CD4-positive, CD25-positive, alpha-beta regulatory T cell (primary cell): ENCODE results near the gene FTH1. TPM values are rescaled to one million over a fixed set of nuclear protein-coding genes. Genes with fewer than 3 reads are reported as not detected.

Experiments
- ATAC-seq, 2 donors: fragments of 150-1000 bp; cut with Tn5 transposase; one replicate each; pipeline ENCODE4 v1.10.0; 2021; ENCODE audit warnings: low read depth in 2 of 2, moderate number of reproducible peaks in 2 of 2, moderate library complexity in 1 of 2
- DNase-seq, 3 donors: peaks; one replicate each; pipeline versions ENCODE4 v3.0.0 to v3.0.0-alpha.2; 2012 to 2022; ENCODE audit warnings: mixed read lengths in 1 of 3
- H3K27ac ChIP-seq: one replicate; pipeline ENCODE4 v1.7.0; 2013; ENCODE audit warnings: mild to moderate bottlenecking, low read length; ENCODE audit not compliant: insufficient read depth, poor library complexity, severe bottlenecking
- H3K27me3 ChIP-seq: one replicate; pipeline ENCODE4 v1.7.0; 2013; ENCODE audit warnings: low read length; ENCODE audit not compliant: control insufficient read depth, insufficient read depth
- H3K36me3 ChIP-seq: one replicate; pipeline ENCODE4 v1.7.0; 2013; ENCODE audit warnings: mild to moderate bottlenecking, low read length, moderate library complexity; ENCODE audit not compliant: control insufficient read depth, insufficient read depth
- H3K4me1 ChIP-seq: 2 replicates; pipeline ENCODE4 v1.7.0; 2013; ENCODE audit warnings: mild to moderate bottlenecking, low read length; ENCODE audit not compliant: insufficient read depth, control insufficient read depth, poor library complexity, severe bottlenecking
- H3K4me3 ChIP-seq: one replicate; pipeline ENCODE4 v1.7.0; 2013; ENCODE audit warnings: low read depth, mild to moderate bottlenecking, low read length, moderate library complexity
- H3K9me3 ChIP-seq, 2 experiments: 1 replicate in 1 of 2; 2 replicates in 1 of 2; pipeline ENCODE4 v1.7.0; 2013; ENCODE audit warnings: low read length in 2 of 2, mild to moderate bottlenecking in 1 of 2, moderate library complexity in 1 of 2; ENCODE audit not compliant: control insufficient read depth in 2 of 2
- H3K27ac Mint-ChIP-seq, 3 donors: one replicate each; pipeline ENCODE4 v1.8.0; 2020 to 2022; ENCODE audit warnings: mild to moderate bottlenecking in 3 of 3, mixed read lengths in 3 of 3, moderate library complexity in 2 of 3
- H3K27me3 Mint-ChIP-seq: one replicate; pipeline ENCODE4 v1.8.0; 2022; ENCODE audit warnings: mild to moderate bottlenecking, mixed read lengths
- H3K36me3 Mint-ChIP-seq: one replicate; pipeline ENCODE4 v1.8.0; 2020; ENCODE audit warnings: mixed read lengths
- H3K4me1 Mint-ChIP-seq, 4 donors: one replicate each; pipeline ENCODE4 v1.8.0; 2020 to 2022; ENCODE audit warnings: mixed read lengths in 4 of 4, mild to moderate bottlenecking in 1 of 4
- H3K4me3 Mint-ChIP-seq, 4 donors: one replicate each; pipeline ENCODE4 v1.8.0; 2020 to 2022; ENCODE audit warnings: mild to moderate bottlenecking in 4 of 4, mixed read lengths in 4 of 4, moderate library complexity in 3 of 4
- H3K9me3 Mint-ChIP-seq, 7 donors: one replicate each; pipeline ENCODE4 v1.8.0; 2020 to 2022; ENCODE audit warnings: mixed read lengths in 7 of 7, mild to moderate bottlenecking in 3 of 7, moderate library complexity in 2 of 7
- polyA plus RNA-seq, 4 donors: library from polyadenylated mRNA; unstranded; fragments of 300-500 nt; fragmentation: Illumina TruSeq; gene quantifications; one replicate each; pipeline ENCODE4 v1.2.3, GENCODE V29; 2021
- total RNA-seq: library from RNA; stranded (reverse); gene quantifications from one replicate; pipeline ENCODE4 v1.2.3, GENCODE V29; 2022

FTH1 gene
- total and polyA plus RNA-seq, 5 donors from 2014 or later = 2,525 to 3,518 (median 3,282) TPM

DNA sequence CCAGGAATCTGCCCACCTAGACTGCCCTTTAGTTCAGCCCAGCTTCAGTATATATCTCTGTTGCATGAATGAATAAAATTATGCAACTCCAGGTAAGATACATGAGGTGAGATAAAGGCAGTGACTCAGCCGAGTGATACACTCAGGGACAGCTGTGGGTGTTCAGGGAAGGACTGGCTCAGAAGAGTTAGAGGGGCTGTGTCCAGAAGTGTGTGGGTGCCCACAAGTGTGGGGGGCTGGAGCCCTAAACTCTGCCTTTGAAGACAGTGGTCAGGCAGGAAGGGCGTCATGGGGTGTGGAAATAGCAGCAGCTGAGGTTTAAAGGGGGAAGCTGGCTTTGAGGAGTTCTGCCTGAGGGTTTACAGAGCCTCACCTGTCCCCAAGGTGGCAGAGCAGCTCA lies 8.3 kb downstream of the FTH1 start:
- Mint-ChIP-seq H3K9me3 (no peaks in the 10 kb centered on the region), H3K27ac (peak overlapping the region in 1 of 3 donors; percentile 43), H3K4me3 (peak overlapping the region in 1 of 4 donors; percentile 72), H3K36me3 (peaks cover 15% of the 10 kb centered on the region), H3K4me1 (peaks cover 4 to 31% (median 19%) of the 10 kb centered on the region in 4 donors), H3K27me3 (peaks cover 19% of the 10 kb centered on the region)
- Histone ChIP-seq H3K4me1 (peaks cover 21% of the 10 kb centered on the region), H3K27ac (no peak overlapping the region), H3K4me3 (no peak overlapping the region), H3K27me3 (peaks cover 6% of the 10 kb centered on the region), H3K36me3 (peaks cover 10% of the 10 kb centered on the region), H3K9me3 (no peaks in the 10 kb centered on the region)
- no peak for ATAC-seq
- no peak for DNase-seq

DNA sequence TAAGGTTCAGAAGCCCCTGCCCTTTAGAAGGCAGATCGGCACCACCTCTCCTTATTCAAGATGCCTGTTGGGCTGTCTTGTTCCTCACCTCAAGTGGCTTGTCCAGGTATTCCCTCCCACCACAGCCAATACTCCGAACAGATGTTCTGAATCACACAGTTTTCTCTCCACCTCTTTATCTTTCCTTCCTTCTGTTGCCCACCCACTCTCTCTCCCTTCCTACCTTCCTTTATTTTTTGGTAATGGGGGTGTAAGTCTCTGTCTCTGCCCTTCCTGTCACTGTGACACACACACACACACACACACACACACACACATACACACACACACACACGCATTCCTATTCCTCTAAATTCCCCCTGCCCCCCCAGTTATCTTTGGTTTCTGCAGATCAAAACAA lies 8.8 kb downstream of the FTH1 start:
- Mint-ChIP-seq H3K4me1 (peaks cover 3 to 25% (median 14%) of the 10 kb centered on the region in 4 donors), H3K4me3 (peak overlapping the region in 1 of 4 donors; percentile 43)

DNA sequence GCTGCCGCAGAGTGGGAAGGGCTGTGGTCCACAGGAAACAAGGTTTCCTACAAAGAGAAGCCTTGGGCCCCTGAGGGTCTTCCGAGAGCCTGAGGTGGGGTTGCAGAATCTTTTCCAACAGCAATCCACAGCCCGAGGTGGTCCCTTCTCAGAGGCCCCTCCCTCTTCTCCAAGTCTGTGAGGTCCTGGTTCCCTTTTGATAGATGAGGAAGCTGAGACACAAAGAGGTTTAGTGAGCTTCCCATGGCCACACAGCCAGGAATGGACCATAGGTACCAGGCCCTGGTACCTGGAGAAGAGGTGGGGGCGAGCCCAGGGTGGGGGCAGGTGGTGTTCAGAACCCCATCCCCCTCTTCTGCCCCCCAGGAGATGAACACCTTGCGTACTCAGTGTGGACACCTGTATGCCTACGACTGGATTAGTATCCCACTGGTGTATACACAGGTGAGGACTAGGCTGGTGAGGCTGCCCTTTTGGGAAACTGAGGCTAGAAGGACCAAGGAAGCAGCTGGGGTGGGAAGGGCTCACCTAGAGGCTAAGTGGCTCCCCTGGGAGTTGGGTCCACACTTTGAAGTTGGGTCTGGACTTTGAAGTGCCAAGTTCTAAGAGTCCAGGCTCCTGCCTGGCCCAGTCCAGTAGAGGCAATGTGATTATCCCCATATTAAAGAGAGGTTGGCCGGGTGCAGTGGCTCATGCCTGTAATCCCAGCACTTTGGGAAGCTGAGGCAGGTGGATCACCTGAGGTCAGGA lies 10.2 kb downstream of the FTH1 start:
- no peak for DNase-seq
- H3K36me3 Mint-ChIP-seq = peaks cover 5% of the 10 kb centered on the region
- peaks cover 11% of the 10 kb centered on the region for H3K4me1 ChIP-seq
- no peaks in the 10 kb centered on the region for H3K9me3 ChIP-seq
- H3K36me3 ChIP-seq = no peaks in the 10 kb centered on the region
- H3K27me3 Mint-ChIP-seq = peaks cover 23% of the 10 kb centered on the region
- H3K4me1 Mint-ChIP-seq = peaks cover 0 to 14% (median 6%) of the 10 kb centered on the region in 4 donors
- H3K27me3 ChIP-seq = peaks cover 6% of the 10 kb centered on the region
- H3K27ac Mint-ChIP-seq = no peak overlapping the region
- no peak overlapping the region for H3K4me3 ChIP-seq
- no peak for ATAC-seq
- no peak overlapping the region for H3K27ac ChIP-seq
- H3K9me3 Mint-ChIP-seq = no peaks in the 10 kb centered on the region
- H3K4me3 Mint-ChIP-seq = no peak overlapping the region

More for the DNA sequence above, 8.8 kb downstream of the FTH1 start:
- ATAC-seq = no peak
- Mint-ChIP-seq H3K36me3 (peaks cover 10% of the 10 kb centered on the region), H3K27ac (peak overlapping the region in 1 of 3 donors; percentile 23), H3K9me3 (no peaks in the 10 kb centered on the region), H3K27me3 (peaks cover 23% of the 10 kb centered on the region)
- no peak for DNase-seq
- Histone ChIP-seq H3K27ac (no peak overlapping the region), H3K9me3 (no peaks in the 10 kb centered on the region), H3K4me3 (no peak overlapping the region), H3K36me3 (peaks cover 4% of the 10 kb centered on the region), H3K4me1 (peaks cover 18% of the 10 kb centered on the region), H3K27me3 (peaks cover 6% of the 10 kb centered on the region)

DNA sequence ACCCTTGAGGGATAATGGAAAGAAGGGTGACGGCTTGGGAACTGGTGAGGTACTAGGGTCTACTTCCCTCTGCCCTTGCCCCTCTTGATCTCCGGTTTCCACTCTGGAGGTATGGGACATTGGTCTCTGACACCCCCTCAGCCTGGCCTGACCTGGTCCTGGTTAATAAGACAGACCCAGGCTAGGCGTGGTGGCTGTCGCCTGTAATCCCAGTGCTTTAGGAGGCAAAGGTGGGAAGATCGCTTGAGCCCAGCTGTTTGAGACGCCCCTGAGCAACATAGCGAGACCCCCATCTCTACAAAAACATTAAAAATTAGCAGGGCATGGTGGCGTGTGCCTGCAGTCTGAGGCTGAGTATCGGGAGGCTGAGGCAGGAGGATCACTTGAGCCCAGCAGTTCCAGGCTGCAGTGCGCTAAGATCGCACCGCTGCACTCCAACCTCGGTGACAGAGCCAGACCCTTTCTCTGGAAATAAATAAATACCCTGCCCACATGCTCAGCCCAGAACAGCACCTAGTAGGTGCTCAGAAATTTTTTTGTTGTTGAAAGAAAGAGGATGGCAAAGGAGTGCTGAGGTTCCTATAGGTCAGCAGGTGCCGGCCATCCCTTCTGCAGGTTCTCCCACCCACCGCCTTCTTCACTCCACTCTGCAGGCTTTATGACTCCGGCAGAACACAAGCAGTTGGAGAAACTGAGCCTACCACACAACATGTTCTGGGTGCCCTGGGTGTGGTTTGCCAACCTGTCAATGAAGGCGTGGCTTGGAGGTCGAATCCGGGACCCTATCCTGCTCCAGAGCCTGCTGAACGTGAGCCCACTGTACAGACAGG lies 11.0 kb downstream of the FTH1 start:
- no peaks in the 10 kb centered on the region for H3K9me3 ChIP-seq
- DNase-seq = no peak
- peaks cover 0 to 11% (median 3%) of the 10 kb centered on the region in 4 donors for H3K4me1 Mint-ChIP-seq
- no peaks in the 10 kb centered on the region for H3K36me3 Mint-ChIP-seq
- H3K4me3 Mint-ChIP-seq = peak overlapping the region in 1 of 4 donors; percentile 52
- ATAC-seq = no peak
- H3K9me3 Mint-ChIP-seq = no peaks in the 10 kb centered on the region
- no peak overlapping the region for H3K4me3 ChIP-seq
- peaks cover 6% of the 10 kb centered on the region for H3K27me3 ChIP-seq
- peak overlapping the region in 1 of 3 donors; percentile 75 for H3K27ac Mint-ChIP-seq
- peaks cover 11% of the 10 kb centered on the region for H3K4me1 ChIP-seq
- H3K27me3 Mint-ChIP-seq = peaks cover 24% of the 10 kb centered on the region
- H3K36me3 ChIP-seq = no peaks in the 10 kb centered on the region
- no peak overlapping the region for H3K27ac ChIP-seq

DNA sequence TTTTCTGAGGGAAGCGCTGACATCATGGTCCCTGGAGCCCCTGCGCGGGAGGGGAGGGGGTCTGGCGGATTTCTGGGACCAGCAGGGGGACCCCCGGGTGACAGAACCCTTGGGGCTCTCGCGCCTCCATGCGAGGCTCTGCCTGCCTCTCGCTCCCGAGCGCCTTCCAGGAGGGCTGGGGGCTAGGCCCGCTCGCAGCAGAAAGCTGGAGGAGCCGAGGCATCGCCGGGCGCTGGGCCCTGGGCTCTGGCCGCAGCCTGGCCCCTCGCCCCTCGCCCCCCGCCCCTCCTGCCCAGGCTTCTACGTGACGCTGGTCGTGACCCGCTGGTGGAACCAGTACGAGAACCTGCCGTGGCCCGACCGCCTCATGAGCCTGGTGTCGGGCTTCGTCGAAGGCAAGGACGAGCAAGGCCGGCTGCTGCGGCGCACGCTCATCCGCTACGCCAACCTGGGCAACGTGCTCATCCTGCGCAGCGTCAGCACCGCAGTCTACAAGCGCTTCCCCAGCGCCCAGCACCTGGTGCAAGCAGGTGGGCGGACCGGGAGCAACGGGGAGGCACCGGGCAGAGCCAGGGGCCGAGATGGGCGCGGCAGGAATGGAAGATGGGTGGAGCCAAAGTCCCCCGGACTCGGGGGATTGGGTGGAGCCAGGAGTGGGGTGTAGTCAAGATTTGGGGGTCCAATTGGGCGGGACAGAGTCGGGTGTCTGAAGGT lies 11.9 kb downstream of the FTH1 start:
- peak overlapping the region in 1 of 3 donors; percentile 75 for H3K27ac Mint-ChIP-seq
- H3K9me3 Mint-ChIP-seq = no peaks in the 10 kb centered on the region
- Histone ChIP-seq H3K4me3 (no peak overlapping the region), H3K4me1 (peaks cover 11% of the 10 kb centered on the region), H3K27me3 (peaks cover 6% of the 10 kb centered on the region), H3K36me3 (no peaks in the 10 kb centered on the region), H3K27ac (no peak overlapping the region), H3K9me3 (no peaks in the 10 kb centered on the region)
- peaks cover 27% of the 10 kb centered on the region for H3K27me3 Mint-ChIP-seq
- ATAC-seq (peak; percentile 52 to 71), DNase-seq (peak in 2 of 3 donors; percentile 25 to 47)
- H3K4me1 Mint-ChIP-seq = peaks cover 0 to 11% (median 3%) of the 10 kb centered on the region in 4 donors
- H3K4me3 Mint-ChIP-seq = peak overlapping the region in 2 of 4 donors; percentile 22 to 52
- no peaks in the 10 kb centered on the region for H3K36me3 Mint-ChIP-seq

DNA sequence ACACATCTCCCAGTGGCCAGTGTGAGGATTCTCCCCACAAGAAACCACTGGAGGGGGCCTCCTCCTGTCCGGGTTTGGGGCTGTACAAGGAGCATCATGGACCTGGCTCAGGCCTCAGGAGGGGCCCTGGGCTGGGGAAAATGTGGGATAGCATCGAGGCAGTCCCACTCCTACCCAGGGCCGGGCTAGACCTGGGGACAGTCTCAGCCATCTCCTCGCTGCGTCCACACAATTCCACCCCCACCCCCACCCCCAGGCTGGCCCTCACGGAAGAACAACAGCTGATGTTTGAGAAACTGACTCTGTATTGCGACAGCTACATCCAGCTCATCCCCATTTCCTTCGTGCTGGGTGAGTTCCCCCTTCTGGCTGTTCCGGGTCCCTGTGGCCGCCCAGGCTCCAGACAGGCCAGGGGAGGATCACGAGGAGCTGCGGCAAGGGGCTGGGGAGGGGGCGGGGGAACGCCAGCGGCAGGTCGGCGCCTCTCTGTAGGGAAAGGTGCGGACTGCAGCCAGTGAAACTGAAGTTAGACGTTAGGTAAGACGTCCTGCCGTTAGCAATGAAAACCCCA lies 12.5 kb downstream of the FTH1 start:
- Mint-ChIP-seq H3K4me3 (peak overlapping the region in 2 of 4 donors; percentile 22 to 31), H3K36me3 (no peaks in the 10 kb centered on the region), H3K9me3 (no peaks in the 10 kb centered on the region), H3K27me3 (peaks cover 27% of the 10 kb centered on the region), H3K27ac (no peak overlapping the region), H3K4me1 (peaks cover 0 to 11% (median 3%) of the 10 kb centered on the region in 4 donors)
- ATAC-seq = peak; percentile 17 to 21
- Histone ChIP-seq H3K36me3 (no peaks in the 10 kb centered on the region), H3K9me3 (no peaks in the 10 kb centered on the region), H3K4me3 (no peak overlapping the region), H3K27me3 (peaks cover 6% of the 10 kb centered on the region), H3K4me1 (peaks cover 11% of the 10 kb centered on the region), H3K27ac (no peak overlapping the region)
- no peak for DNase-seq
